Measurements from ENCODE around the gene NIN. TPM values are rescaled to one million over a fixed set of nuclear protein-coding genes. Genes with fewer than 3 reads are reported as not detected.
A peak's percentile ranks its signal among the peaks of the same experiment; 100 is the strongest.

Gene NIN
- total and polyA plus RNA-seq, 2 of the 4 experiments (the other 2 are of a cell fraction) = 15.2 to 98.4 TPM

GRCh38 chr14:50778721-50779483 is 52.1 kb downstream of the NIN start:
- Histone ChIP-seq H4K20me1 (ENCODE audit: insufficient read depth, low read length) (no peaks in the 10 kb centered on the region), H3K18ac (ENCODE audit: low read depth, low read length) (no peak overlapping the region), H3K56ac (ENCODE audit: extremely low read depth, insufficient read depth, low read length) (no peak overlapping the region), H2AK5ac (ENCODE audit: low read depth, low read length) (no peak overlapping the region), H3K27ac (ENCODE audit: insufficient read depth, low read length) (no peak overlapping the region), H4K91ac (ENCODE audit: insufficient read depth, low read depth, low read length) (no peak overlapping the region), H3K4me2 (ENCODE audit: low read depth, low read length) (no peak overlapping the region), H3K4ac (ENCODE audit: low read depth, low read length) (no peak overlapping the region), H2BK120ac (ENCODE audit: low read depth, low read length) (no peak overlapping the region), H4K8ac (ENCODE audit: low read depth in 2 of 2, low read length in 2 of 2) (no peak overlapping the region), H3K4me1 (ENCODE audit: control insufficient read depth, insufficient read depth, low read length) (peaks cover 11% of the 10 kb centered on the region), H2AFZ (replicated peaks; ENCODE audit: low read length, poor library complexity) (no peak overlapping the region), H3K79me1 (ENCODE audit: low read depth in 1 of 2, low read length in 2 of 2) (peaks cover 6 to 29% of the 10 kb centered on the region in 2 experiments), H4K5ac (ENCODE audit: low read depth, low read length) (no peak overlapping the region), H3K9me3 (ENCODE audit: control insufficient read depth, insufficient read depth, low read length) (no peaks in the 10 kb centered on the region), H3K36me3 (ENCODE audit: control insufficient read depth, insufficient read depth, low read length) (peaks cover 4% of the 10 kb centered on the region), H3K23ac (ENCODE audit: low read depth, low read length) (no peak overlapping the region), H3K14ac (replicated peaks; ENCODE audit: low read depth, low read length) (no peak overlapping the region), H2BK15ac (ENCODE audit: low read depth, low read length) (no peak overlapping the region), H3K27me3 (ENCODE audit: control insufficient read depth, insufficient read depth, low read length) (no peaks in the 10 kb centered on the region), H2BK5ac (ENCODE audit: low read depth, low read length, poor library complexity, severe bottlenecking) (no peak overlapping the region), H3K9me1 (ENCODE audit: insufficient read depth, low read length) (peaks cover 7% of the 10 kb centered on the region; the same call in 1 of the 2 replicates), H2AK9ac (replicated peaks; ENCODE audit: low read depth, low read length, poor library complexity) (no peak overlapping the region), H3K9ac (ENCODE audit: low read depth, low read length) (no peak overlapping the region), H3K4me3 (ENCODE audit: insufficient read depth, low read depth, low read length) (no peak overlapping the region), H2BK20ac (ENCODE audit: low read depth, low read length) (no peak overlapping the region)
- ATAC-seq (ENCODE audit: low read depth) = no peak
- POLR2A ChIA-PET (ENCODE audit: unreplicated experiment) = no interaction called here
- no TSS peak for BruUV-seq (replicated peaks)
- DNase-seq = peak; percentile 76
- CTCF ChIA-PET = interaction anchor here (0.6 to 4.0 kb wide), 9 partner anchors 13 to 492 kb away, joined by 3 to 31 read pairs (median 4); no protein-coding TSS in a partner anchor
- WGBS, 2 experiments (ENCODE audit: extremely low coverage in 2 of 2, insufficient read length in 1 of 2) = 83% methylated on average over 1 of the region's 8 CpGs; no CpG with 5 or more reads in 1 of the 2 experiments
- TF ChIP-seq CEBPB (IDR thresholded peaks at IDR 0.05; ENCODE audit: low read depth, low read length) (no peak), CHD1 (IDR thresholded peaks at IDR 0.05; ENCODE audit: low read depth, low read length) (no peak), POLR2A (IDR thresholded peaks at IDR 0.05; ENCODE audit: low read depth, low read length) (no peak), FOS (IDR thresholded peaks at IDR 0.05; ENCODE audit: low read depth, low read length) (no peak), NFE2L2 (IDR thresholded peaks at IDR 0.05; ENCODE audit: low read depth, low read length) (no peak), MAZ (IDR thresholded peaks at IDR 0.05; ENCODE audit: borderline replicate concordance, low read depth, low read length) (no peak), RFX5 (IDR thresholded peaks at IDR 0.05; ENCODE audit: low read depth, low read length) (no peak), RAD21 (IDR thresholded peaks at IDR 0.05; ENCODE audit: low read length) (no peak), ELK1 (IDR thresholded peaks at IDR 0.05; ENCODE audit: borderline replicate concordance, low read depth, low read length) (no peak), MXI1 (IDR thresholded peaks at IDR 0.05; ENCODE audit: borderline replicate concordance, low read depth, low read length) (no peak)
- in situ Hi-C loops (cut with MboI; ENCODE audit: low sequenced_read_pairs) = loop anchor here (5.0 kb wide), 1 partner anchor 237 kb away; no protein-coding TSS in a partner anchor
- dilution Hi-C loops (cut with HindIII; ENCODE audit: low sequenced_read_pairs, unreplicated experiment) = no loop called here
- intact Hi-C loops (cut with micrococcal nuclease) = loop anchor here (1.0 to 5.0 kb wide), 3 partner anchors 81 to 457 kb away; no protein-coding TSS in a partner anchor
